GM23248 (cell line): ENCODE data around the gene VEZT.

Experiments used
- EZH2 ChIP-seq: fragments of 200-600 bp; sonication (generic); IDR thresholded peaks from 2 replicates; pipeline ENCODE4 v1.6.1; 2018; ENCODE audit warnings: antibody characterized with exemption, mild to moderate bottlenecking; ENCODE audit not compliant: insufficient read depth, poor library complexity, severe bottlenecking
- EZH2phosphoT487 ChIP-seq: fragments of 200-600 bp; sonication (generic); IDR thresholded peaks from 2 replicates; pipeline ENCODE4 v1.6.1; 2018; ENCODE audit warnings: antibody characterized with exemption, moderate library complexity, mild to moderate bottlenecking, low read depth; ENCODE audit not compliant: insufficient read depth

- TF ChIP-seq EZH2 (no peak), EZH2phosphoT487 (no peak)
These were observed 35.8 kb downstream of the VEZT start for GRCh38 chr12:95253386-95253785.
